ENCODE results near the gene GPRC5A. TPM values are rescaled to one million over a fixed set of nuclear protein-coding genes. Genes with fewer than 3 reads are reported as not detected.

The GPRC5A gene
- total RNA-seq, 1 experiment from 2014 or later: 0.07 TPM

DNA sequence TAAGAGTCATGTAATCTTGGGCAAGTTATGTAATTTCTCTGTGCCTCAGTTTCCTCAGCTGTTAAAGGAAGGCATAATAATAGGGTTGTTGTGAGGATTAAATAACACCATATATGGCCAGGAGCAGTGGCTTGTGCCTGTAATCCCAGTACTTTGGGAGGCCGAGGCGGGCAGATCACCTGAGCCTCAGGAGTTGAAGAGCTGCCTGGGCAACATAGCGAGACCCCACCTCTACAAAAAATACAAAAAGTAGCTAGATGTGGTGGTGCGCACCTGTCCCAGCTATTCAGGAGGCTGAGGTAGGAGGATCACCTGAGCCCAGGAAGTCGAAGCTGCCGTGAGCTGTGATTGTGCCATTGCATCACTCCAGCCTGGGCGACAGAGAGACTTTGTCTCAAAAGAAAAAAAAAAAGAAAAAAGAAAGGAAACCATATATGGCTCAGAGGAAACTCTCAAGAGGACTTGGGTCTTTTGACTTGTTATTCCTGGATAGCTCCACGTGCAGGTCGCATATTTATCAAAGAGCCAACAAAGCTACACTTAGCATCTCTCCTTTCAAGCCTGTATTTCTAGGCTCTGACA, 6.9 kb downstream of the GPRC5A start:
- Histone ChIP-seq H3K27me3 (ENCODE audit: control insufficient read depth, insufficient read depth, low read length) (no peaks in the 10 kb centered on the region), H3K4me3 (ENCODE audit: insufficient read depth, low read depth, low read length) (no peak overlapping the region), H3K36me3 (replicated peaks; ENCODE audit: control insufficient read depth, insufficient read depth, low read length) (no peaks in the 10 kb centered on the region)
- no peak for DNase-seq

- Histone ChIP-seq H3K27me3 (ENCODE audit: control insufficient read depth, insufficient read depth, low read length) (no peaks in the 10 kb centered on the region), H3K36me3 (replicated peaks; ENCODE audit: control insufficient read depth, insufficient read depth, low read length) (no peaks in the 10 kb centered on the region), H3K4me3 (ENCODE audit: insufficient read depth, low read depth, low read length) (no peak overlapping the region)
- DNase-seq: no peak
Measured at GRCh38 chr12:12898911-12899511, 7.6 kb downstream of the GPRC5A start.

- Histone ChIP-seq H3K4me3 (ENCODE audit: insufficient read depth, low read depth, low read length) (no peak overlapping the region), H3K27me3 (ENCODE audit: control insufficient read depth, insufficient read depth, low read length) (no peaks in the 10 kb centered on the region), H3K36me3 (replicated peaks; ENCODE audit: control insufficient read depth, insufficient read depth, low read length) (no peaks in the 10 kb centered on the region)
- DNase-seq: no peak
Measured at GRCh38 chr12:12899530-12900380, 8.4 kb downstream of the GPRC5A start.

GRCh38 chr12:12900786-12901157, 9.4 kb downstream of the GPRC5A start:
- H3K27me3 ChIP-seq (ENCODE audit: control insufficient read depth, insufficient read depth, low read length): no peaks in the 10 kb centered on the region
- H3K4me3 ChIP-seq (ENCODE audit: insufficient read depth, low read depth, low read length): no peak overlapping the region
- no peak for DNase-seq
- H3K36me3 ChIP-seq (replicated peaks; ENCODE audit: control insufficient read depth, insufficient read depth, low read length): no peaks in the 10 kb centered on the region

- Histone ChIP-seq H3K27me3 (ENCODE audit: control insufficient read depth, insufficient read depth, low read length) (no peaks in the 10 kb centered on the region), H3K4me3 (ENCODE audit: insufficient read depth, low read depth, low read length) (no peak overlapping the region), H3K36me3 (replicated peaks; ENCODE audit: control insufficient read depth, insufficient read depth, low read length) (no peaks in the 10 kb centered on the region)
- DNase-seq: no peak
Measured at GRCh38 chr12:12901158-12901791, 9.9 kb downstream of the GPRC5A start.

DNA sequence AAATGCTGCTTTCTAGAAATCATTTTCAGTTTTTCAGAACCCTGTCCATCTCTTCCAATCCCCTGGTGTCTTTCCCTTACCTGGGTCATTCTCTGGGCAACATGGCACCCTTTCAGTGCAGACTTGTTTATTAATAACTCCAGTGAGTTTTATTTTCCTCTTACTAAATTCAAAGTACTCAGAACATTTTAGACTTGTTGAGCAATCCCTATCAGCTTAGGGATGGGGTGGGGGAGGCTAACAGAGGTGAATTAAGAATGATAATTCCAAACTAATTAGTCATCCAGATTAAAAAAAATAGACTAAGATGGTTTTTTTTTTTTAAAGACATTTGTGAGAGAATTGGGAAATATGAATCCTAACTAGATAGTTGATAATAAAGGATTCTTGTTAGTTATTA, 10.7 kb downstream of the GPRC5A start:
- Histone ChIP-seq H3K4me3 (ENCODE audit: insufficient read depth, low read depth, low read length) (no peak overlapping the region), H3K27me3 (ENCODE audit: control insufficient read depth, insufficient read depth, low read length) (no peaks in the 10 kb centered on the region), H3K36me3 (replicated peaks; ENCODE audit: control insufficient read depth, insufficient read depth, low read length) (no peaks in the 10 kb centered on the region)
- no peak for DNase-seq

GRCh38 chr12:12903642-12904609, 12.6 kb downstream of the GPRC5A start:
- no peaks in the 10 kb centered on the region for H3K27me3 ChIP-seq (ENCODE audit: control insufficient read depth, insufficient read depth, low read length)
- H3K36me3 ChIP-seq (replicated peaks; ENCODE audit: control insufficient read depth, insufficient read depth, low read length): no peaks in the 10 kb centered on the region
- no peak for DNase-seq
- H3K4me3 ChIP-seq (ENCODE audit: insufficient read depth, low read depth, low read length): no peak overlapping the region

DNA sequence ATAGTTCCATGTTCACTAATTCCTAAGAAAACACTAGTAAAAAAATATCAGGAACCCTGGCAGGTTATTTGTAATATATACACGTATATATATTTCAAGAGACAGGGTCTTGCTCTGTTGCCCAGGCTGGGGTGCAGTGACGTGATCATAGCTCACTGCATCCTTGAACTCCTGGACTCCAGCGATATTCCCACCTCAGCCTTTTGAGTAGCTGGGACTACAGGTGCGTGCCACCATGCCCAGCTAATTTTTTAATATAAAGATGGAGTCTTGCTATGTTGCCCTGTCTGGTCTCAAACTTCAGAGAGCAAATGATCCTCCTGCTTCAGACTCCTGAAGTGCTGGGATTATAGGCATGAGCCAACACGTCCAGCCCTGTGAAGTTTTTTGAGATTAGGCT, 16.2 kb downstream of the GPRC5A start:
- Histone ChIP-seq H3K36me3 (replicated peaks; ENCODE audit: control insufficient read depth, insufficient read depth, low read length) (no peaks in the 10 kb centered on the region), H3K27me3 (ENCODE audit: control insufficient read depth, insufficient read depth, low read length) (no peaks in the 10 kb centered on the region), H3K4me3 (ENCODE audit: insufficient read depth, low read depth, low read length) (no peak overlapping the region)
- no peak for DNase-seq

DNA sequence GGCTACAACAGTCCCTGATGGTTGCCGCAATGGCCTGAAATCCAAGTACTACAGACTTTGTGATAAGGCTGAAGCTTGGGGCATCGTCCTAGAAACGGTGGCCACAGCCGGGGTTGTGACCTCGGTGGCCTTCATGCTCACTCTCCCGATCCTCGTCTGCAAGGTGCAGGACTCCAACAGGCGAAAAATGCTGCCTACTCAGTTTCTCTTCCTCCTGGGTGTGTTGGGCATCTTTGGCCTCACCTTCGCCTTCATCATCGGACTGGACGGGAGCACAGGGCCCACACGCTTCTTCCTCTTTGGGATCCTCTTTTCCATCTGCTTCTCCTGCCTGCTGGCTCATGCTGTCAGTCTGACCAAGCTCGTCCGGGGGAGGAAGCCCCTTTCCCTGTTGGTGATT, 16.9 kb downstream of the GPRC5A start:
- no peak for DNase-seq
- Histone ChIP-seq H3K4me3 (ENCODE audit: insufficient read depth, low read depth, low read length) (no peak overlapping the region), H3K36me3 (replicated peaks; ENCODE audit: control insufficient read depth, insufficient read depth, low read length) (no peaks in the 10 kb centered on the region), H3K27me3 (ENCODE audit: control insufficient read depth, insufficient read depth, low read length) (no peaks in the 10 kb centered on the region)

GRCh38 chr12:12908711-12909110, 17.3 kb downstream of the GPRC5A start:
- Histone ChIP-seq H3K27me3 (ENCODE audit: control insufficient read depth, insufficient read depth, low read length) (no peaks in the 10 kb centered on the region), H3K36me3 (replicated peaks; ENCODE audit: control insufficient read depth, insufficient read depth, low read length) (no peaks in the 10 kb centered on the region), H3K4me3 (ENCODE audit: insufficient read depth, low read depth, low read length) (no peak overlapping the region)
- DNase-seq: no peak

GRCh38 chr12:12909228-12909994, 18.0 kb downstream of the GPRC5A start:
- no peak for DNase-seq
- Histone ChIP-seq H3K27me3 (ENCODE audit: control insufficient read depth, insufficient read depth, low read length) (no peaks in the 10 kb centered on the region), H3K36me3 (replicated peaks; ENCODE audit: control insufficient read depth, insufficient read depth, low read length) (no peaks in the 10 kb centered on the region), H3K4me3 (ENCODE audit: insufficient read depth, low read depth, low read length) (no peak overlapping the region)

- DNase-seq: no peak
- Histone ChIP-seq H3K4me3 (ENCODE audit: insufficient read depth, low read depth, low read length) (no peak overlapping the region), H3K27me3 (ENCODE audit: control insufficient read depth, insufficient read depth, low read length) (no peaks in the 10 kb centered on the region), H3K36me3 (replicated peaks; ENCODE audit: control insufficient read depth, insufficient read depth, low read length) (no peaks in the 10 kb centered on the region)
Measured at GRCh38 chr12:12909995-12910420, 18.6 kb downstream of the GPRC5A start.

- H3K4me3 ChIP-seq (ENCODE audit: insufficient read depth, low read depth, low read length): no peak overlapping the region
- no peaks in the 10 kb centered on the region for H3K36me3 ChIP-seq (replicated peaks; ENCODE audit: control insufficient read depth, insufficient read depth, low read length)
- DNase-seq: no peak
Measured at GRCh38 chr12:12912711-12913110, 21.3 kb downstream of the GPRC5A start.

More at GRCh38 chr12:12912711-12913110, 21.3 kb downstream of the GPRC5A start:
- H3K27me3 ChIP-seq (ENCODE audit: control insufficient read depth, insufficient read depth, low read length): no peaks in the 10 kb centered on the region

Data from H7 (cell line).